Measurements from ENCODE around the gene ALCAM.

Gene ALCAM

DNA sequence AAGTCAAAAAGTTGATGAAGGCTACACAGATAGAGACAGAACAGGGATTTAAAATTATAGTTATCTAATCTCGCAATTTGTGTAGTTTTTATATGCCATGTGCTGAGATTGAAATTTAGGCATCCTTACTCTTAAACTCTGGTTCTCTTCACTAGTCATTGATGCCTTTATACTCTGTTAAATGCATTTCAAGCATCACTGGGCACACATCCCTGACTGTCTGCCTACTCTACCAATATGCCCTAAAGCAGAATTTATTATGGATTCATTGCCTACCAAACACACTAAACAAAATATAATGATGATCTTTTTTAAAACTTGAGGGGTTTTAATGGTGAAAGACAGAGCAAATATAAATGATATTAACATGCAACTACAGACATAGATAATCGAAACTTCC lies 10.3 kb upstream of the ALCAM start:
- H3K27me3 Mint-ChIP-seq (ENCODE audit: low read depth), result peaks cover 6% of the 10 kb centered on the region
- H3K9me3 Mint-ChIP-seq, result no peaks in the 10 kb centered on the region
- no peak overlapping the region for H3K4me3 Mint-ChIP-seq
- H3K27ac Mint-ChIP-seq, result peak overlapping the region; percentile 78 to 87 (median 78)
- TF ChIP-seq CTCF (IDR thresholded peaks at IDR 0.05; ENCODE audit: unreplicated experiment in 3 of 3), result no peak
- peaks cover 31% of the 10 kb centered on the region for H3K4me1 Mint-ChIP-seq
- H3K36me3 Mint-ChIP-seq (ENCODE audit: low read depth), result no peaks in the 10 kb centered on the region

DNA sequence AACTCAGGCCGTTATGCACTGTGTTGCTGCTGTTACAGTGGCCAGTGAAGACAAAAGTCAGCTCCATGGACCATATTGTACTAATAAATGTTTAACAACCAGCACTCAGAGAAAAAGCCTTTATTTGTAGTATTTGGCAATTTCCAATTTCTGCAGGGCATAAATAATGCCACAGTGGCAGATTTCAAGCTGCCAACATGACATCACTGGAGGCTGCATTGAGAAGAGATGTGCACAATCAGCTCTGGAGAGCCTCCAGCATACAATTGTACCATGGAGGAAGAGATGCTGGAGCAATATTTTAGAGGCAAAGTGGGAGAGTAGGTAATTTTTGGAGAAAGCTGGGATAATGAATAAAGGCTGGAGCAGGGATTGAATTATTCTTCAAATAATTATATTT lies 9.7 kb upstream of the ALCAM start:
- Mint-ChIP-seq H3K4me3 (no peak overlapping the region), H3K36me3 (ENCODE audit: low read depth) (no peaks in the 10 kb centered on the region), H3K9me3 (no peaks in the 10 kb centered on the region), H3K4me1 (peaks cover 31% of the 10 kb centered on the region), H3K27ac (no peak overlapping the region), H3K27me3 (ENCODE audit: low read depth) (peaks cover 6% of the 10 kb centered on the region)
- no peak for TF ChIP-seq CTCF (IDR thresholded peaks at IDR 0.05; ENCODE audit: unreplicated experiment in 3 of 3)

- Mint-ChIP-seq H3K36me3 (ENCODE audit: low read depth) (no peaks in the 10 kb centered on the region), H3K9me3 (no peaks in the 10 kb centered on the region), H3K27me3 (ENCODE audit: low read depth) (no peaks in the 10 kb centered on the region), H3K4me1 (peaks cover 23% of the 10 kb centered on the region), H3K4me3 (no peak overlapping the region), H3K27ac (peak overlapping the region in 2 of 3 experiments; percentile 79 to 87)
- no peak for TF ChIP-seq CTCF (IDR thresholded peaks at IDR 0.05; ENCODE audit: unreplicated experiment in 3 of 3)
Observed at GRCh38 chr3:105359098-105359762, 7.5 kb upstream of the ALCAM start.

DNA sequence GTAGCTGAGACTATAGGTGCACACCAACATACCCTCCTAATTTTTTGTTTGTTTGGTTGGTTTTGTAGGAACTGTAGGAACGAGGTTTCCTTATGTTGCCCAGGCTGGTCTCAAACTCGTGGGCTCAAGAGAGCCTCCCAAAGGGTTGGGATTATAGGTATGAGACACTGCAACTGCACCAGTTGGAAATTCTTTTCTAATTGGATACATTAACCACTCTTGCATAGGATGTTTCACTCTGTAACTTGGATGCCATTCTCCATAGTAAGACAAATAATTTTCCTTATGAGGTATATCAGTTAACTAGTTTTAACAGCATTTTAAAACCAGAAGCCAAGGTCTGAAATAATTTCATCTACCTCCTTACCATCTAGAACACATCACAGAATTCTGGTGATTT lies 6.7 kb upstream of the ALCAM start:
- H3K4me1 Mint-ChIP-seq, result peaks cover 21% of the 10 kb centered on the region
- no peak for TF ChIP-seq CTCF (IDR thresholded peaks at IDR 0.05; ENCODE audit: unreplicated experiment in 3 of 3)

GRCh38 chr3:105362021-105362665 lies 4.6 kb upstream of the ALCAM start:
- Mint-ChIP-seq H3K27ac (no peak overlapping the region), H3K4me1 (peaks cover 22% of the 10 kb centered on the region), H3K4me3 (no peak overlapping the region), H3K9me3 (no peaks in the 10 kb centered on the region), H3K27me3 (ENCODE audit: low read depth) (peaks cover 3% of the 10 kb centered on the region), H3K36me3 (ENCODE audit: low read depth) (no peaks in the 10 kb centered on the region)
- TF ChIP-seq CTCF (IDR thresholded peaks at IDR 0.05; ENCODE audit: unreplicated experiment in 3 of 3), result no peak

More for the DNA sequence above, 6.7 kb upstream of the ALCAM start:
- Mint-ChIP-seq H3K36me3 (ENCODE audit: low read depth) (no peaks in the 10 kb centered on the region), H3K4me3 (no peak overlapping the region), H3K27ac (peak overlapping the region in 1 of 3 experiments; percentile 79), H3K9me3 (no peaks in the 10 kb centered on the region), H3K27me3 (ENCODE audit: low read depth) (no peaks in the 10 kb centered on the region)

DNA sequence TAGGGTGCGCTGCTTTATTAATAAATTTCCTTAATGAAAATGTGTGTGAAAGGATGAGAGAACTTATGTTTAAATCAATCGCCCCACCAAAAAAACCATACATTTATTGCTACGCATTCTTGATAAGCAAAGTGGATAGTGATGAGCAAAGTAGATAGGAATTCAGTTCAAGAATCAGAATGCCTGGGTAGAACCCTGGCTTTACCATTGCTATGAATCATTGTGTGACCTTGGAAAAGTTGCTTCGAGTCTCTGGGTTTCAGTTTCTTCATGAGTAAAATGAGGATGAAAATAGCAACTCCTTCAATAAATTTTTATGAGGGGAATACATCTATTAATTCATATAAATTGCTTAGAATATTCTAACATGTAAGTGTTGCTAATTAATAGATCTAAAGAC lies 2.6 kb upstream of the ALCAM start:
- TF ChIP-seq CTCF (IDR thresholded peaks at IDR 0.05; ENCODE audit: unreplicated experiment in 3 of 3), result no peak
- no peaks in the 10 kb centered on the region for H3K9me3 Mint-ChIP-seq
- H3K4me3 Mint-ChIP-seq, result no peak overlapping the region
- peaks cover 7% of the 10 kb centered on the region for H3K27me3 Mint-ChIP-seq (ENCODE audit: low read depth)
- H3K36me3 Mint-ChIP-seq (ENCODE audit: low read depth), result no peaks in the 10 kb centered on the region
- H3K27ac Mint-ChIP-seq, result no peak overlapping the region
- H3K4me1 Mint-ChIP-seq, result peaks cover 29% of the 10 kb centered on the region
